OCI-M2 (cell line): Measurements from ENCODE around the gene REV1.
"Not testable (repeated sequence)": the region's sequence is repeated elsewhere in the genome, so short reads cannot be mapped to it uniquely, and the experiment has no call there.

Experiments
- DNase-seq: peaks from one replicate; lab custom pipeline; 2025; ENCODE audit not compliant: unreplicated experiment; lab: John Stamatoyannopoulos, UW

The REV1 gene

GRCh38 chr2:99404797-99405669, 84.8 kb downstream of the REV1 start:
- no peak for DNase-seq

DNA sequence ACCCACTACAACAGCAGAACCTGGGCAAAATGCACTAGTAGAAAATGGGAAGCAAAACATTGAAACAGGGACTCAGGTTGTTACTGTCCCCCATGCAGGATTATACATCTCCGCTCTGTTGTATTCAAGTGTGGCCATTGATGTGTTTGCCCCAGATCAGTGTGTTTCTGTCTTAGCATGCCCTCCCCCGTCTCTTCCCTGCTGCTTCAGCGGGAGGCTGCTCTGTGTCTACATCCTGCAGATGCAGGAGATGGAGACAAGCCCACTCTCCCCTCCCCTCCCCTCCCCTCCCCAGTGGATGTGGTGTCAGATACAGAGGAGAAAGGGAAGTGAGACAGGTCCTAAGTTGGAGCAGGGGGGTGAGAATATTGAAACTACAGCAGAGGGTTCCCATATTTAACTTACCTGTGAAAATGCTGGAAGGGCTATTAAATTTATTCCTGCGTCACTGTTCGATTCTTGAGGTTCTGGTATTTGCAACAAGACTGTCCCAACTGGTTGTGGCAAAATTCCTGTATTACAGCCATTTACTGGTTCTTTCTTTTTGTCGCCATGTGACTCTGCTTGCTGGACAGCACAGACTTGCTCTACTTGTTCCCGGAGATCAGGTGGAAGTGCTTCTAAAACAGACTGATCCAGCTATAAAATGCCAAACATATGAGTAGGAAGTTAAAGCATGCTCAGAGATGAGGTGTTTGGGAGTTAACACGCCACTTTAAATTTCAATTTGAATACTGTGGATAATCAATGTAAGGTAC, 85.6 kb downstream of the REV1 start:
- no peak for DNase-seq

DNA sequence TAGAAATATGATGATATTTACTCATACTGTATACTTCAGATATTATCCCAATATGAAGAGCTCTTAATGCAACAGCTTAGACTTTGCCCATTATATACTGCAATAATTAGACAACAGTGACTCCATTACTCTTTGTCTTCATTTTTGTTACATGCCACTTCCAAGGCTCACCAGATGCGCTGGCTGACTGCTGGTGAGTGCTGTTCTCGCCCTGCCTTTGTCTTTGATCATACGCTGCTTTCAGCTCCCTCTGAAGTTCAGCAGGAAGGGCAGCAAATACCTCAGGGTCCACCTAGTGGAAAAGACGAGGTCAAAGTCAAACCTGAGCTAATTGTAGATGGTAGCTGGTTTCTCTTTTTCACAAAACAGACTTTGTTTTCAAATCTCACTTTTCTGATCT, 86.3 kb downstream of the REV1 start:
- no peak for DNase-seq

GRCh38 chr2:99403084-99403483, 86.7 kb downstream of the REV1 start:
- DNase-seq, result no peak

DNA sequence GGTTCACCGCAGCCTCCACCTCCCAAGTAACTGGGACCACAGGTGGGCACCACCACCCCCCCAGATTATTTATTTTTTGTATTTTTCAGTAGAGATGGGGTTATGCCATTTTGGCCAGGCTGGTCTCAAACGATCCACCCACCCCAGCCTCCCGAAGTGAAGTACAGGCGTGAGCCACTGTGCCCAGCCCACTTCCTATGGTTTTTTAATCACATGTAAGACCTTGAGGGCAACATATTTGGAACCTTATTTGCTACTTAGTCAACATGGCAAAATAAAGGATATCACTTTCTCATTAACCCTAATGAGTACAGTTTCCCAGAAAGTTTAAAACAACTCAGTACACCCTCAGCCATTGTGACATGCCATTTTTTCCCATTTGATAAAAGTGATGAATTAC, 88.0 kb downstream of the REV1 start:
- DNase-seq, result no peak

- no peak for DNase-seq
Observed at GRCh38 chr2:99399795-99400194, 90.0 kb downstream of the REV1 start.

DNA sequence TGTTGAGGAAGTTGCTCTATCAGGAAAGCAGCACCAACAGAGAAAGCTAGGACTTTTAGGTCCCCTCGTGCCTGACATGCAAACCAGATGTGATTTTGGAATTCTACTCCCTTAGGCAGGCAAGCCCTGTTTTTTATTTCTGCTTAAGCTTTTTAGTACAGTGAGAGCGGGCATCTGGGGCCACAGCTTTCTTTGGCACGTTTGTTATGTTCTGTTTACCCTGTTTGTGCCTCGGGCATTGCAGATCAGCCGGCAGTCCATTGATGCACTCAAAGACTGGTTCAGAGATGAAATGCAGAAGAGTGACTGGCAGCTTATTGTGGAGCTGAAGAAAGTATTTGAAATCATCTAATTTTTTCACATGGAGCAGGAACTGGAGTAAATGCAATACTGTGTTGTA, 90.8 kb downstream of the REV1 start:
- DNase-seq, result no peak

GRCh38 chr2:99398303-99398702, 91.5 kb downstream of the REV1 start:
- DNase-seq, result no peak

DNA sequence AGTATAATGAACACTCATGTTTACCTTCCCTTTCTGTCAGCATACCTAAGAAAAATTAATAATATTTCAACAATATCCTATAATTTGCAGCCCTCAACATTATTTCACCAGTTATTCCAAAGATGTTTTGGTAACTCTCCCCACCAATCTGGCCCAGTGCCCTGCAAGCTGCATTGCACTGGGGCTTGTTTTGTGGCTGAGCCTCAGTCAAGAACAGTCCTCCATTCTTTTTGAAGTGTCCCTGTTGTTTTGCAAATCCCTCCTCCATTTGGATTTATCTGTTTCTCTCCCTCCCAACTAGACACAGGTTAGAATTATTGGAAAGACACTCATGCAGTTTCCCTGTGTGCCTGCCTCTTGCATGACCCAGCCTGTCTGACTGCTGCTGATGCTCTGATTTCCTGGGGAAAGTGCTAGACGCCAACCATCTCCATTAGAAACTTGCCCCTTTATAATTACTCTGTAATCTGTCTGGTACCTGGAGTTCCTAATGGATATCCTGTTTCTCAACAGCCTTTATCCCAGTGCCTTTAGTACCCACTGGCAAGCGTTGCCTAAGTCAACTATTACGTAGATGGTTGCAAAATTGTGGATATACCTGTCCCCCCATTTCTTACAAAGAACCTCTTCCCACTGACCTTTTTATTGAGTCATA, 92.4 kb downstream of the REV1 start:
- no peak for DNase-seq

GRCh38 chr2:99395589-99396130, 94.2 kb downstream of the REV1 start:
- DNase-seq, result no peak

GRCh38 chr2:99389946-99390345, 99.9 kb downstream of the REV1 start:
- no peak for DNase-seq

DNA sequence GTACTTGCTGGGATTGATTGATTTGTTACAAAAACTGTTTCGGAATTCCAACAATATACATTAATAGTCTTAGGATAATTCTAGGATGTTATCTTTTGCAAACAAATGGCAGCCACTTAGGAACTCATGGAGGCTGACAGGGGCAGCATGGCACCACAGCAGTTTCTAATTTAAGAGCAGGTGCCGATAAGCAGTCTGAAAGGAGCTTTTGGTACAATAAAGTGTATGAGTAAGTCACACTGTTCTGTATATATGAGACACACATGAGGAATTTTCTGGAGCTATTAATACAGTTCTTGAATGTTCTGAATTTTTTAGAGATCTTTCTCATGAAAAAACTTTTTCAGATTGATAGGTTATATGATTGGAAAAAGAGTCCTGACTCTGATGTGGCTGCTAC, 100.4 kb downstream of the REV1 start:
- DNase-seq, result no peak

- no peak for DNase-seq
Observed at GRCh38 chr2:99388892-99389291, 100.9 kb downstream of the REV1 start.

DNA sequence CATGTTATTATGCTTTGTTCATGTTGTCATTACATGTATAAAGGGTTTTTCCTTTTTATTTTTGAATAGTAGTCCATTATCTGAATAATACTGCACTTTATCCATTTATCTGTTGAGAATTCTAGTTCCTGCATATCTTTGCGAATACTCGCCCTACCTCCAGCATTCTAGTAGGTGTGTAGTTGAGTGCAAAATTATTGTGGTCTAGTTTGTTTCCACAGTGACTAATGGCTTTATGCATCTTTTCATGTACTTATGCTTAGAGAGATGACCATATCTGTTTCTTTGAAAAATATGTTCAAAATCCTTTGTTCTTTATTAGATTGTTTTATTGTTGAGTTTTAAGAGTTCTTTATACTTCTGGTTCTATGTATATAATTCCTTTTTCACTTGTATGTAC, 103.8 kb downstream of the REV1 start:
- DNase-seq, result no peak

- DNase-seq, result no peak
Observed at GRCh38 chr2:99382143-99382542, 107.7 kb downstream of the REV1 start.

GRCh38 chr2:99380376-99381010, 109.3 kb downstream of the REV1 start:
- no peak for DNase-seq

GRCh38 chr2:99377879-99378278, 111.9 kb downstream of the REV1 start:
- DNase-seq, result no peak

DNA sequence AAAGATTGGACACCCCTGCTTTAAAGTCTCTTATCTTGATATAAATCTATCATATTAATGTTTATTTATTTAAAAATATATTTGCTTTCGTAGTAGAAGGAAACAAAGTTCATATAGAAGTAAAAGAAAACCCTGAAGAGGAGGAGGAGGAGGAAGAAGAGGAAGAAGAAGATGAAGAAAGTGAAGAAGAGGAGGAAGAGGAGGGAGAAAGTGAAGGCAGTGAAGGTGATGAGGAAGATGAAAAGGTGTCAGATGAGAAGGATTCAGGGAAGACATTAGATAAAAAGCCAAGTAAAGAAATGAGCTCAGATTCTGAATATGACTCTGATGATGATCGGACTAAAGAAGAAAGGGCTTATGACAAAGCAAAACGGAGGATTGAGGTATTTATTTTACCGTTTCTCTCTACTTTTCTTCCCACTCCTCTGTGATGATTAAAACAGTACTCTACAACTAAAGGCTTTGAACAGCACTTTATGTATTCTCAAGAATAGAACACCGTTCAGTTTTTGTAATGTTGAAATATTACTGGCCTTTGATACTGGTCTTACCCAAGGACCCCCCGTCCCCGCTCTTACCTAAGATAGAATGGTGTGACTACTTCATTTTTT, 113.5 kb downstream of the REV1 start:
- DNase-seq, result no peak

DNA sequence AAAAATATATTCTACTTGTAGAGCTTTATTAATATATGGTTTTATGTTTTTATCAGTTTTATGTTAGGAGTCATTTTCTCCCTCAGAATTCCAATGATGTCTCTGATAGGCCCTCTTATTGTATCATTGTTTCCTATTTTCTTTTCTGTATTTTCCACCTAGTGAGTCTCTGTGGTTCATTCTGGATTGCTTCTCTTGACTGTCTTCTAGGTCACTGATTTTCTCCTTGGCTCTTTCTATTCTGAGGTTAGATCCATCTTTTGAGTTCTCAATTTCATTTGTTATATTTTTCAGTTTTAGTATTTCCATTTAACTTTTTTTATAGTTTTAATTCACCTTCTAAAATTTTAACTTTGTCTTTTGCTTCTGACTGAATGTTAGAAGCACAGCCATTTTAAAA, 115.1 kb downstream of the REV1 start:
- no peak for DNase-seq

DNA sequence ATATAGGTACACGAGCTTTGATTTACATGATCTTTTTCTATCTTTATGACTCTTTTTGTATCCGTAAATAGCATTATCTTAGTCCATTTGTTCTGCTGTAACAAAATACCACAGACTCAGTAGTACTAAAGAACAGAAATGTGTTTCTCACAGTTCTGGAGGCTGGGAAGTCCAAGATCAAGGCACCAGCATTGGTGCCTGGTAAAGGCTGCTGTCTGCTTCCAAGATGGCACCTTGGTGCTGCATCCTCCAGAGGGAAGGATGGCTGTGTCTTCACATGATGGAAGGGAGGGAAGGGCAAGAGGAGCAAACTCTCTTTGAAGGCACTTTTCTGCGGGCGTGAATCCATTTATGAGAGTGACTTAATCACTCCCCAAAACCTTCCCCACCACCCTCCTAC, 116.7 kb downstream of the REV1 start:
- no peak for DNase-seq

- not testable (repeated sequence) for DNase-seq
Observed at GRCh38 chr2:99368854-99369253, 121.0 kb downstream of the REV1 start.
